ENCODE data around the gene DTNB.

The DTNB gene

DNA sequence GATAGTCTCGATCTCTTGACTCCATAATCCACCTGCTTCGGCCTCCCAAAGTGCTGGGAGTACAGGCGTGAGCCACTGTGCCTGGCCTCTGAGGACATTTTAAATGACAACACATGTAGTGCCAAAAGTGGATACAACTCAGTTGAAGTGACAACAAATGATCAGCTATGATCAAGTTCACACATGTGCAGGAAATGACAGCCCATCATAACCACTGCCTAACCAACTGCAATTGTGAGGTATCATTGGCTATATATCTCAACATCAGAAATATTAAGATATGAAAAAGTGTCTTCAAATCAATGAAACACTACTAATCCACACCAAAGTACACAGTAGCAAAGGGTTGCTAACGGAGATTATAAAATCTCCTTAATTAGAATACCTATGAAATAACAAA lies 84.8 kb downstream of the DTNB start:
- no peaks in the 10 kb centered on the region for H3K27me3 ChIP-seq (ENCODE audit: insufficient read depth, low read length)
- H3K9me3 ChIP-seq (ENCODE audit: low read length): peaks cover 3% of the 10 kb centered on the region
- peaks cover 7% of the 10 kb centered on the region for H3K4me1 ChIP-seq (ENCODE audit: insufficient read depth, low read length)
- no peak overlapping the region for H2AFZ ChIP-seq (ENCODE audit: low read depth, low read length)
- H3K4me3 ChIP-seq (ENCODE audit: low read length): no peak overlapping the region
- no peaks in the 10 kb centered on the region for H3K36me3 ChIP-seq (ENCODE audit: insufficient read depth, low read length)

DNA sequence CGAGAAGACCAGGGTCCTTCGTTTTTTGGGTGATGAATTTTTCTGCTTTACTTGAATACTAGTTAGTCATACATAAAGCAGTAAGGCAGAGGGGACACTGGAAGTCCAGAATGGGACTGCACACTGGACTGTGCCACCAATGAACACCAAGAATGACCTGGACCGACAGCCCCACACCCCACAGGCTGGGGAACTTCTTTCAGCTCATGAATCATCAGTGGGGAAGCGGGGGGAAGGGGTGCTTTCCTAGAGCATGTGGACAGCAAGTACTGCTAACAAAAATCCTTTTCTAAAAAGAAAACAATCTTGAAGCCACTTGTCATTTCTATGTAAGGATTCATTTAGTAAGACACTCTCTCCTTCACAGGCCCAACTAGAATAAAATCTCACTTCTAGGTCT lies 86.0 kb downstream of the DTNB start:
- Histone ChIP-seq H3K4me3 (ENCODE audit: low read length) (no peak overlapping the region), H3K9me3 (ENCODE audit: low read length) (peaks cover 3% of the 10 kb centered on the region), H3K27me3 (ENCODE audit: insufficient read depth, low read length) (no peaks in the 10 kb centered on the region), H2AFZ (ENCODE audit: low read depth, low read length) (no peak overlapping the region), H3K36me3 (ENCODE audit: insufficient read depth, low read length) (no peaks in the 10 kb centered on the region), H3K4me1 (ENCODE audit: insufficient read depth, low read length) (peaks cover 7% of the 10 kb centered on the region)

DNA sequence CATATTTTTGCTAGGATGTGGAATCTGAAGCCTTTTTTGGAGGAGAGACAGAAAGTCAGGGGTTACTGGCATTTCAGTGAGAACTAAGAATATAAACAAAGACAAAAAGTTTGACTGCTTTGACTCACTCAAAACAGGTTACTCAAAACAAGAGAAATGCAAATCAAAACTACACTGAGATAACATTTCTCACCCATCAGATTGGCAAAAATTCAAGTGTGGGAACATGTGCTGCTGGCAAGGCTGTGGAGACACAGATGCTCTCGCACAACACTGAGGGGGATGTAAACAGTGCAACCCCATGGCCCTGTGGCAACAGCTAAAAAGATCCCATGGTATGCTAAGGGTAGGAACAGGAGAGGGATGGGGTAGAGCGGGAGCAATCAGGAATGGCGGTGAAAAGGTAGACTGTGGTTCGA lies 86.6 kb downstream of the DTNB start:
- no peak overlapping the region for H2AFZ ChIP-seq (ENCODE audit: low read depth, low read length)
- peaks cover 3% of the 10 kb centered on the region for H3K9me3 ChIP-seq (ENCODE audit: low read length)
- H3K27me3 ChIP-seq (ENCODE audit: insufficient read depth, low read length): no peaks in the 10 kb centered on the region
- no peak overlapping the region for H3K4me3 ChIP-seq (ENCODE audit: low read length)
- H3K4me1 ChIP-seq (ENCODE audit: insufficient read depth, low read length): peaks cover 7% of the 10 kb centered on the region
- H3K36me3 ChIP-seq (ENCODE audit: insufficient read depth, low read length): no peaks in the 10 kb centered on the region

DNA sequence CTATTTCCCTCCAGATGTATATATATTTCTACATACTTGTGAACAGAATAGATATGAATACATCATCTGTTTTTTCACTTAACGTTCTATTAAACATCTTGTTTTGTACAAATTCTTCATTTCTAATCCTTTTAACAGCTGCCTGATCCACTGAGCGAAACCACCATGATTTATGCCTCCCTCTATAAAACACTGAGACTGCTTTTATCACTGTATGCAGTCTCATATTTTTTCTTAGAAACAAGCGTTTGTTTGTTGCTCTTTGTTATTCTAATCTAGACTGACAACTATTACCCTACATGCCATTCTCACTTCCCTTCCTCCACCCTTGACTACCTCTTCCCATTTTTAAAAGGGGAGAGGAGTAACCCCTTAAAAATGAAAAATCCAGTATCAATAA lies 88.2 kb downstream of the DTNB start:
- no peaks in the 10 kb centered on the region for H3K36me3 ChIP-seq (ENCODE audit: insufficient read depth, low read length)
- peaks cover 3% of the 10 kb centered on the region for H3K9me3 ChIP-seq (ENCODE audit: low read length)
- H3K4me3 ChIP-seq (ENCODE audit: low read length): no peak overlapping the region
- peaks cover 7% of the 10 kb centered on the region for H3K4me1 ChIP-seq (ENCODE audit: insufficient read depth, low read length)
- no peaks in the 10 kb centered on the region for H3K27me3 ChIP-seq (ENCODE audit: insufficient read depth, low read length)
- H2AFZ ChIP-seq (ENCODE audit: low read depth, low read length): no peak overlapping the region

DNA sequence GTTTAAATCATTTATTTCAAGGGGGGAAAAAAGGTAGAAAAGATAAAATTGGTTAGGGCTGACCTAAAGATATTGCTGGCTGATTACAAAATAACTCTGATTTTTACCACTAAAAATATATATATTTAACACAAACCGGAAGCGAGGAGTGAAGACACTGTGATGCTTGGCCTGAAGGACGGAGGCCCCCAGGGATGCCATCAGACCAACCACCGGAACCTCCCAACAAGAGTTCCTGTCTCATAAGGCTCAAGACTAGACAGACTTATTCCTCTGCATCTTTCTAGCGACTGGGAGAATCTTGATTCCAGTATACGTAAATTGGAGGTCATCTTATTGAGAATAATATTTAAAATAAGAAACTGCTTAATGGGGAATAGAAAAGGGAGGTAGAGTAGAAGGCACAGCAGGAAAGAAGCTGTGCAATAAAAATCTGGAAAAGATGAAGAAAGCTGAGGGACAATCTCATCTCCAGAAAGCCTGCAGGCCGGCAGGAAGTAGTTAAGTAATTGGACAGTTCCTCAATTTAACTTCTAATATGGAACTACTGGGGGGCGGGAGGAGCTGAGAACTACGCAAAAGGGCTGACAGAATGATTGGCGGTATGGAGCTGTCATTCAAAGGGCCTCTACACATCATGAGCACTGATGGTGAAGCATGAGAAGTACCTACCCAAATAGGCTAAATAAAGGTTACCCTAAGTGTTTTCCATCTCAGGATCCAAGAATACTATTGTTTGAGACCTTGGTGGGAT lies 91.1 kb downstream of the DTNB start:
- Histone ChIP-seq H3K36me3 (ENCODE audit: insufficient read depth, low read length) (no peaks in the 10 kb centered on the region), H3K27me3 (ENCODE audit: insufficient read depth, low read length) (no peaks in the 10 kb centered on the region), H2AFZ (ENCODE audit: low read depth, low read length) (no peak overlapping the region), H3K4me1 (ENCODE audit: insufficient read depth, low read length) (peaks cover 2% of the 10 kb centered on the region), H3K9me3 (ENCODE audit: low read length) (no peaks in the 10 kb centered on the region), H3K4me3 (ENCODE audit: low read length) (no peak overlapping the region)

DNA sequence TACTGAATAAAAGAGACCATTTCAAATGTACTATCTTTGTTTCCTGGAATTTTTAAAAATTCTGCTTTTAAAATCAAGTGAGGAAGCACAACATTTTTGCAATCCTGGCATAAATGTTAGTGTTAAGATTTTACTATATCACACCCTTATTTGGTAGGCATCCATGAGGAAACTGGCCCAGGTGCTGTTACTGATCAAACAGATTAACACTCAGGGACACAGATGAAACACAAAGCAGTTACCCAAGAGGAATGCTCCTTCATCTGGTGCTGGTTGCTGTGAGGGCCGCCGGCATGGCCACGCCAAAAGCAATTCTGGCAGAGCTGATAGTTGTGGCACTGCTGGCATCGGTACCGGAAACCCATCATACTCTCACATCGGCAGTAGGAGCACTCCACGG lies 96.8 kb downstream of the DTNB start:
- Histone ChIP-seq H3K27me3 (ENCODE audit: insufficient read depth, low read length) (no peaks in the 10 kb centered on the region), H3K9me3 (ENCODE audit: low read length) (no peaks in the 10 kb centered on the region), H3K36me3 (ENCODE audit: insufficient read depth, low read length) (peaks cover 3% of the 10 kb centered on the region), H3K4me1 (ENCODE audit: insufficient read depth, low read length) (no peaks in the 10 kb centered on the region), H3K4me3 (ENCODE audit: low read length) (no peak overlapping the region), H2AFZ (ENCODE audit: low read depth, low read length) (no peak overlapping the region)

DNA sequence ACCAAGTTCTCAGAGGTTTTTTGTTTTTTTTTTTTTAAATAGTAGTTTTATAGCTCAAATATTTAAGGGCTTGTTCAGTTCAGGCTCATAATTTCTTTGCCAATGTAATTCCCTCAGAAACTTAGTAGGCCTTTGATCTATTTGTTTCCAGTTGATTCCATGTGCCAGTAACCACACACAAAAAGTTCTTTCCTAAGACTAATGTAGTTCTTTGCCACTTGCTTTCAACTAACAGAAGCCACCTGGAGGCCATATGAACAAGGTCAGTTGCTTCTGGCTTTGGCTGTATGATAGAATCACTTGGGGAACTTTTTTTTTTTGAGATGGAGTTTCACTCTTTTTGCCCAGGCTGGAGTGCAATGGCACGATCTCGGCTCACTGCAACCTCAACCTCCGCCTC lies 100.7 kb downstream of the DTNB start:
- no peak overlapping the region for H2AFZ ChIP-seq (ENCODE audit: low read depth, low read length)
- H3K36me3 ChIP-seq (ENCODE audit: insufficient read depth, low read length): peaks cover 3% of the 10 kb centered on the region
- no peaks in the 10 kb centered on the region for H3K27me3 ChIP-seq (ENCODE audit: insufficient read depth, low read length)
- H3K4me3 ChIP-seq (ENCODE audit: low read length): no peak overlapping the region
- H3K4me1 ChIP-seq (ENCODE audit: insufficient read depth, low read length): no peaks in the 10 kb centered on the region
- H3K9me3 ChIP-seq (ENCODE audit: low read length): no peaks in the 10 kb centered on the region

DNA sequence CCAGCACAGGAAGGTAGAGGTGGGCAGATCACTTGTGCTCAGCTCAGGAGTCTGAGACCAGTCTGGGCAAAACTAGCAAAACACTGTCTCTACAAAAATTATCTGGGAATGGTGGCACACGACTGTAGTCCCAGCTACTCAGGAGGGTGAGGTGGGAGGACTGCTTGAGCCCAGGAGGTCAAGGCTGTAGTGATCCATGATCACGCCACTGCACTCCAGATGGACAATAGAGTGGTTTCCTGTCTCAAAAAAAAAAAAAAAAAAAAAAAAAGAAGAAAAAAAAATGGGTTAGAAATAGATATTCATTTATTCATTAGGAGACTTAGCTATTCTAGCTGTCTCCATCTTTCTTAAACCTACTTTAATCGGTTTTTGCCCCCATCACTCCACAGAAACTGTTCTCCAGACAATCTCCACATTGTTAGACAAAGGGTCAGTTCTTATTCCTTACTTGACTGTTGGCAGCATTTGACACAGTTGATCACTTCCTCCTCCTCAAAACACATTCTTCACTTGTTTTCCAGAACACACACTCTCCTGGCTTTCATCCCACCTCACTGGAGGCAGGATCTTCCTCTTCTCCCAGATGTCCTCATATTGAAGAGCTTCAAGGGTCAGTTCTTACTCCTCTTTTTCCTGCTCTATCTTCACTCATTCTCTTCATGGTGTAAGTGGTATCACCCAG lies 103.1 kb downstream of the DTNB start:
- Histone ChIP-seq H3K27me3 (ENCODE audit: insufficient read depth, low read length) (no peaks in the 10 kb centered on the region), H2AFZ (ENCODE audit: low read depth, low read length) (no peak overlapping the region), H3K4me1 (ENCODE audit: insufficient read depth, low read length) (no peaks in the 10 kb centered on the region), H3K4me3 (ENCODE audit: low read length) (no peak overlapping the region), H3K36me3 (ENCODE audit: insufficient read depth, low read length) (no peaks in the 10 kb centered on the region), H3K9me3 (ENCODE audit: low read length) (no peaks in the 10 kb centered on the region)

DNA sequence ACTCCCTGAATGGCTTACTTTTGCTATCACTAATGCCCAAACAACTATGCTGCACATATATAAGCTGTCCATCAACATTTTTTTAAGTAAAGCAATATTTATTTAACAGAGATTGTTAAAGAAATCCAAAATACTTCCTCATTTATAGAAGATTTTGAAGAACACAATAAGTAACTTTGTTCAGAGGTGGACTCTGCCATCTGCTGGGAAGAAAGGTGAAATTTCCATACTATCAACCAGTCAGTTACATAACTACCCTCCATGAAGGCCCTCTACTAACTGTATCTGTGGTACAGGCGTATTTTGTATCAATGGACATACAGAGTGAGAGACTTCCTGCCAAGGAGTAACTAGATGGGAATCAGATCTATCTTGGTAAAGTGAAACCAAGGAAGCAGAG lies 106.0 kb downstream of the DTNB start:
- H3K9me3 ChIP-seq (ENCODE audit: low read length): no peaks in the 10 kb centered on the region
- no peaks in the 10 kb centered on the region for H3K36me3 ChIP-seq (ENCODE audit: insufficient read depth, low read length)
- H3K4me3 ChIP-seq (ENCODE audit: low read length): no peak overlapping the region
- H3K27me3 ChIP-seq (ENCODE audit: insufficient read depth, low read length): no peaks in the 10 kb centered on the region
- H3K4me1 ChIP-seq (ENCODE audit: insufficient read depth, low read length): no peaks in the 10 kb centered on the region
- H2AFZ ChIP-seq (ENCODE audit: low read depth, low read length): no peak overlapping the region

DNA sequence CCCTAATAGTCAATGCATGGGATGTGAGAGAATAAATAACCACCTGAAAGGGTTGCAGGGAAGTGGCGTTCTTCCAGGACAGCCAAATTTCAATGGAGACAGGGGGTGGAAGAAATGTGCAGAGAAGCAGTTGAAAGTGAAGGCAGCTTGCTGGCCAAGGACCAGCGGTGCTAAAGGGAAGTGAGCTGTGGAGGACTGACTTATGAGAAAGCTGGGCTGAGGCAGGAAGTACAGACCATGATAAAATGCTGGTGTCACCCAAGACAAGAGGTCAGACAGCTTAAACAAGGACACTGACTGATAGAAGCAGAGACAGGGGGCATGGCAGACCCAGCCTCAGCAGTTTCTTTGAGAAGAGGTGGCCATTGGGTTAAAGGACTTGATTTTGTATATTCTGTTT lies 106.7 kb downstream of the DTNB start:
- Histone ChIP-seq H3K27me3 (ENCODE audit: insufficient read depth, low read length) (no peaks in the 10 kb centered on the region), H3K4me1 (ENCODE audit: insufficient read depth, low read length) (no peaks in the 10 kb centered on the region), H3K9me3 (ENCODE audit: low read length) (no peaks in the 10 kb centered on the region), H3K4me3 (ENCODE audit: low read length) (no peak overlapping the region), H2AFZ (ENCODE audit: low read depth, low read length) (no peak overlapping the region), H3K36me3 (ENCODE audit: insufficient read depth, low read length) (no peaks in the 10 kb centered on the region)

DNA sequence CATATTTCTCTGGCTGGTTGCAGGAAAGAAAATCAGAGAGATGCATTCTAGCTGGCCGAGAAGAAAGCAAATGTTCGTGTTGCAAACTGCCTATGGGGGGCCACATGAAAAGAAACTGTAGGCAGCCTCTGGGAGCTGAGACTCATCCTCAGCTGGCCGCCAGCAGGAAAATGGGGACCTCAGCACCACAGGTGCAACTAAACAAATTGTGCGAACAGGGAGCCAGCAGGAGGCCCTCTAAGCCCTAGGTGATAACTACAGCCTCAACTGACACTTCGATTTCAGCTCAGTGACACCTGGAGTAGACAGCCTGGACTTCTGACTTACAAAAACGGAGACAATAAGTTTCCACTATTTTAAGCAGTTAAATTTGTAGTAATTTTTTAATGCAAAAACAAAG lies 107.3 kb downstream of the DTNB start:
- Histone ChIP-seq H3K4me1 (ENCODE audit: insufficient read depth, low read length) (no peaks in the 10 kb centered on the region), H3K27me3 (ENCODE audit: insufficient read depth, low read length) (no peaks in the 10 kb centered on the region), H2AFZ (ENCODE audit: low read depth, low read length) (no peak overlapping the region), H3K36me3 (ENCODE audit: insufficient read depth, low read length) (no peaks in the 10 kb centered on the region), H3K9me3 (ENCODE audit: low read length) (no peaks in the 10 kb centered on the region), H3K4me3 (ENCODE audit: low read length) (no peak overlapping the region)

DNA sequence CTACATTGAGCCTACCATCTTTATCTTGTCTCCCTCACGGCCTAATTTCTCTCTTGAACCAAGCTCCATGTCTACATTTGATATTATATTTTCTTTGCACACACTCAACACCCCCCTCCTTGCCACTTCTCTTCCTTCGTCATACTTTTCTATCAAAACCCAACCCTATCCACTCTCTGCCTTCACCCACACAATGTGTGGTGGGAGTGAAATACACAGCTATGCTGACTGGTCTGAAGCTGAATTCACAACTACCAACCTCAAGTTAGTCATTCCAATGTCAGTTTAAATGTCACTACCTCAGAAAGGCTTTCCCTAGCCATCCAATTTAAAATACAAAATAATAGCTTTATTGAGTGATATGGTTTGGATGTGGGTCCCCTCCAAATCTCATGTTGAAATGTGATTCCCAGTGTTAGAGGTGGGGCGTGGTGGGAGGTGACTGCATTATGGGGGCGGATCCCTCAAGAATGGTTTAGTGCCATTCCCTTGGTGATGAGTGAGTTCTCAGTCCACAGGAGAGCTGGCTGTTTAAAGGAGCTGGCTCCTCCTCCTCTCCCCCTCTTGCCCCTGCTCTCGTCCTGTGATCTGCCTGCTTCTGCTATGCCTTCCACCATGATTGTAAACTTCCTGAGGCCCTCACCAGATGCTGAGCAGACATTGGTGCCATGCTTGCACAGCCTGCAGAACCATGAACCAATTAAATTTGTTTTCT lies 112.1 kb downstream of the DTNB start:
- Histone ChIP-seq H3K4me1 (ENCODE audit: insufficient read depth, low read length) (peaks cover 9% of the 10 kb centered on the region), H2AFZ (ENCODE audit: low read depth, low read length) (no peak overlapping the region), H3K36me3 (ENCODE audit: insufficient read depth, low read length) (no peaks in the 10 kb centered on the region), H3K4me3 (ENCODE audit: low read length) (no peak overlapping the region), H3K9me3 (ENCODE audit: low read length) (no peaks in the 10 kb centered on the region), H3K27me3 (ENCODE audit: insufficient read depth, low read length) (no peaks in the 10 kb centered on the region)

DNA sequence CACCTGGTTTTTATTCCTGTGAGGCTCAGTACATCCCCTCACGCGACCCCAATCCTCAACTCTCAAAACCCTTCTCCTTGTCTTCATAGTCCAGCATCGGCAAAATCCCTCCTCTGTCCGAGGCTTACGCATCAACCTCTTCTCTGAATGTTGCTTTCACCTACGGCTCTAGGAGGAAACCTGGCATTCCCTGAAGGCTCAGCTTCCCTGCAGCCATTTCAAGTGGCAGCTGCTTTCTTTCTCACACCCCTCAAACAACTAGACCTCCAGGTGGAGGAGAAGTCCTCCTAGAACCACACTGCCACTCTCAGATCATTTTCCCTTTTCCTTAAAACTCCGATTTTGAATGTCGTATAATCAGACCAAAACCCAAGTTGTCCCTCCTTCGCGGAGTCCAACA lies 114.2 kb downstream of the DTNB start:
- Histone ChIP-seq H3K9me3 (ENCODE audit: low read length) (no peaks in the 10 kb centered on the region), H3K36me3 (ENCODE audit: insufficient read depth, low read length) (no peaks in the 10 kb centered on the region), H3K4me3 (ENCODE audit: low read length) (no peak overlapping the region), H3K4me1 (ENCODE audit: insufficient read depth, low read length) (peaks cover 9% of the 10 kb centered on the region), H2AFZ (ENCODE audit: low read depth, low read length) (no peak overlapping the region), H3K27me3 (ENCODE audit: insufficient read depth, low read length) (no peaks in the 10 kb centered on the region)
